Spleen (tissue), 7 donors: ENCODE measurements around the gene CLASRP.

Source experiments
- POLR2A ChIP-seq, 3 donors: fragments of 450-650 bp; IDR thresholded peaks; one replicate each; pipeline ENCODE4 v1.5.1; 2017; ENCODE audit warnings: antibody characterized with exemption in 3 of 3, mild to moderate bottlenecking in 1 of 3
- POLR2AphosphoS5 ChIP-seq, 3 donors: sonication (generic); formaldehyde crosslinking; IDR thresholded peaks; one replicate each; pipeline ENCODE4 v1.5.1; 2017; ENCODE audit warnings: antibody characterized with exemption in 3 of 3
- TF ChIP-seq, protein P1 (sequence below), 11 experiments: fragments of 200-600 bp in 7 of 11; fragments of 450-650 bp in 4 of 11; sonication (generic) in 4 of 11; IDR thresholded peaks in 8 of 11; conservative IDR thresholded peaks in 3 of 11; 1 replicate in 7 of 11; 2 replicates in 4 of 11; pipeline versions ENCODE4 v1.4.0 to v1.8.0; 2016 to 2021; ENCODE audit warnings: antibody characterized with exemption in 11 of 11, inconsistent platforms in 4 of 11, mild to moderate bottlenecking in 1 of 11
- donor health status: DM: no; HTN: no; CAD: no; lungs with moderate emphysema.
- donor health status: DM: no; HTN: no; CAD: no.
- donor health status: DM: no; HTN: no; CAD: no.

DNA sequence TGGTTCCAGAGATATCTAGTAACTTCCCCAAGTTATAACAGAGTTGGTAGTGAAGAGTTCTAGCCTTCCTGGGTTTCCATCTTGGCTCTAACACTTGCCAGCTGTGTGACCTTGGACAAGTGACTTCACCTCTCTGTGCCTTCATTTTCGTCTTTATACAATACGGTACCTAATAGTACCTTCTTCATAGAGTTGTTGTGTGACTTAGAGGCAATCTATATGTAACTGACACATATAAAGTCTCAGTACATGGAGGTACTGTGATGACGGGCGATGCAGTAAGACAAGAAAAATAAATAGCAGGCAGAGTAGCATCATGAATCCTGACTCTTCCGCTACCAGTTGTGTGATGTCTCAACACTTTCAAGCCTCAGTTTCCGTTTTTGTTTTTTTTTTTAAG is 8.0 kb upstream of the CLASRP start:
- TF ChIP-seq, protein P1, sequence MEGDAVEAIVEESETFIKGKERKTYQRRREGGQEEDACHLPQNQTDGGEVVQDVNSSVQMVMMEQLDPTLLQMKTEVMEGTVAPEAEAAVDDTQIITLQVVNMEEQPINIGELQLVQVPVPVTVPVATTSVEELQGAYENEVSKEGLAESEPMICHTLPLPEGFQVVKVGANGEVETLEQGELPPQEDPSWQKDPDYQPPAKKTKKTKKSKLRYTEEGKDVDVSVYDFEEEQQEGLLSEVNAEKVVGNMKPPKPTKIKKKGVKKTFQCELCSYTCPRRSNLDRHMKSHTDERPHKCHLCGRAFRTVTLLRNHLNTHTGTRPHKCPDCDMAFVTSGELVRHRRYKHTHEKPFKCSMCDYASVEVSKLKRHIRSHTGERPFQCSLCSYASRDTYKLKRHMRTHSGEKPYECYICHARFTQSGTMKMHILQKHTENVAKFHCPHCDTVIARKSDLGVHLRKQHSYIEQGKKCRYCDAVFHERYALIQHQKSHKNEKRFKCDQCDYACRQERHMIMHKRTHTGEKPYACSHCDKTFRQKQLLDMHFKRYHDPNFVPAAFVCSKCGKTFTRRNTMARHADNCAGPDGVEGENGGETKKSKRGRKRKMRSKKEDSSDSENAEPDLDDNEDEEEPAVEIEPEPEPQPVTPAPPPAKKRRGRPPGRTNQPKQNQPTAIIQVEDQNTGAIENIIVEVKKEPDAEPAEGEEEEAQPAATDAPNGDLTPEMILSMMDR (IDR thresholded peaks at IDR 0.05 in 8 of 11, conservative IDR thresholded peaks at IDR 0.05 in 3 of 11): no peak
- no peak for TF ChIP-seq POLR2A (IDR thresholded peaks at IDR 0.05)
- no peak for TF ChIP-seq POLR2AphosphoS5 (IDR thresholded peaks at IDR 0.05)
